SIG-M5 treated with dmso at 0.1 percent for 504 hours (cell line): Measurements from ENCODE around the gene CFAP57.

Source experiments
- DNase-seq: peaks from one replicate; lab custom pipeline; 2025; ENCODE audit not compliant: unreplicated experiment; lab: John Stamatoyannopoulos, UW

Gene CFAP57

GRCh38 chr1:43275826-43276620 lies 103.9 kb downstream of the CFAP57 start:
- no peak for DNase-seq

GRCh38 chr1:43276673-43277072 lies 104.5 kb downstream of the CFAP57 start:
- no peak for DNase-seq

- no peak for DNase-seq
Measured at GRCh38 chr1:43277116-43277876, 105.2 kb downstream of the CFAP57 start.

DNA sequence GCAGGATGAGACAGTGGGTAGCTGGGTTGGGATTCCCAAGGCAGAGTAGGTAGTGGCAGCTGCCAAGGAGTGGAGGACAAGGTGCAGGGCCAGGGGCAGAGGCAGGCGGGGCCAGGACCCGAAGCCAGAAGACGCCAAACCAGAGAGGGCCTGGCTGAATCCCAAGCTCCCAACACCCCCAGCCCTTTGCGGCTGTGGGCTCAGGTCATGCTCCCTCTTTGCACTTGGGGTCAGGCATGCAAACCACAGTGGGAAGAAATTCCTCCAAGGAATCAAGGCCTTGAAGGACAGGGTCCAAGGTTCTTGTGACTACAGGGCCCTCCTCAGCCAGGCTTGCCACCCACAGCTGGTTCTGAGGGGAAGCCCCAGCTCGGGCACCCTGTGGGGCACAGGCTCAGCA lies 107.0 kb downstream of the CFAP57 start:
- DNase-seq = no peak

- no peak for DNase-seq
Measured at GRCh38 chr1:43279666-43280065, 107.5 kb downstream of the CFAP57 start.

DNA sequence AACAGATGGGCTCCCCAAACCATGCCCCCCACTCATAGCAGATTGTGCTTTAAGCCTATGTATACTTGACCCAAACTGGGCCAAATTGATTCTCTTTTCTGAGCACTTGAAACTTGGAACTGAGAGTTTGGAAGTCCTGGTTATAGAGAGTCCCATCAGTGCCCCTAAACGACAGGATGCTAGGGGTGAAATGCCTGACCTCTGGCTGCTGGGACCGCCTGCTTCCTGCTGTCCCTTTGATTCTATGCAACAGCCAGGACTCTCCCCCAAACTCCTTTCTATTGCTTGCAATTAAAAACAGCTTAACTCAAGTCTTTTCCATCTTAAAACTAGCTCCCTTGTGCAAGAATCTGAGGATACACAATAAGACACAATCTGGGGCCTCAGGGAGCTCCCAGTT lies 108.6 kb downstream of the CFAP57 start:
- DNase-seq = no peak

GRCh38 chr1:43282220-43283195 lies 110.4 kb downstream of the CFAP57 start:
- no peak for DNase-seq

DNA sequence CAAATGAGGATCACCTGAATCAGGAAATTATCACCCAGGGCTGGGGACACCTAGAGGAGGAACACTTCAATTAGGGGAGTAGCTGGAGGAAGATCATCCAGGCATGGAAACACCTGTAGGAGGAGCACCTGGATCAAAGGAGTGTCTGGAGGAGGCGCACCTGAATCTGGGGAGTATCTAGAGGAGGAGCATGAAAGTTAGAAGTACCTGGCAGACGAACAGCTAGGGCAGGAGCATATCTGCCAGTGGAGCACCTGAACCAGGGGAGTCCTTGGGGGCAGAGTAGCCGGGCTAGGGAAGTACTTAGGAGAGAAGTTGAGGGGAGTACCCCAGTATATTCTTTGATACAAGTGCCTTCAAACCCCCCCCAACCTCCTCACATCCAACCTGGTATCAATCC lies 111.9 kb downstream of the CFAP57 start:
- DNase-seq = no peak

GRCh38 chr1:43284546-43285110 lies 112.5 kb downstream of the CFAP57 start:
- no peak for DNase-seq

DNA sequence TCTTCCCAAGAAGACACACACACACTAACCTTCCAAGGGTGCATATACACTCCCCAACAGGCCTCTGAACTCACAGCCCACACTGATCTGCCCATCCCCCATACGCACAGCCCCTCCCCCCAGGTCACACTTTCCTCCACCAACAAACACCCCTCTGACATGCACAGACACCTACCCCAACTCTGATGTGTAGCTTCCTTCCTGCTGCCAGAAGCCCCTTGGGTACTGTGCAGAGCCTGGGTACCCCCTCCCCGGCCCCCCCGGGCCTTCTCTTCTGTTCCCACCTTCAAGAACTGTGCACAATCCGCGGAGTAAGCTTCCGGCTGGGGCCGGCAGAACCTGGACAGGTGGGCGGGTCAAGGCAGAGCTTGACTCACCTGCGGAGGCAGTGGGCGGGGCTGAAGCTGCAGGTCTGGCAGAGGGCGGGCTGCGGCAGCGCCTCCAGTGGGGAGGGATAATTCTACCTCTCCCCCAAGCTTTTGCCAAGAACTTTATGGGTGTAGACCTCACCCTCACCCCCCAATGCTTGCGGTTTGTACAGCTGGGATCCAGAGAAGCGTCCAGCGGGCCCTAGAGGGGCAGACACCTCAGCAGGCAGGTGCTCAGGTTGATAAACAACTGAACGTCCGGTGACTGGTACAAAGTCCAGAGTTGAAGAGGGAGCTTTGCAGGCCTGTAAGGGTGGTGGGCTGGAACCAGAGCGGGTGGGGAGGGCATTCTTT lies 113.3 kb downstream of the CFAP57 start, which contains the start of gene C1orf210:
Gene C1orf210, minus strand, starts transcription at position 313 of the 722 bp plus-strand sequence. CDS start 2,311 bp downstream, outside the sequence.
- peak; percentile 14 for DNase-seq

DNA sequence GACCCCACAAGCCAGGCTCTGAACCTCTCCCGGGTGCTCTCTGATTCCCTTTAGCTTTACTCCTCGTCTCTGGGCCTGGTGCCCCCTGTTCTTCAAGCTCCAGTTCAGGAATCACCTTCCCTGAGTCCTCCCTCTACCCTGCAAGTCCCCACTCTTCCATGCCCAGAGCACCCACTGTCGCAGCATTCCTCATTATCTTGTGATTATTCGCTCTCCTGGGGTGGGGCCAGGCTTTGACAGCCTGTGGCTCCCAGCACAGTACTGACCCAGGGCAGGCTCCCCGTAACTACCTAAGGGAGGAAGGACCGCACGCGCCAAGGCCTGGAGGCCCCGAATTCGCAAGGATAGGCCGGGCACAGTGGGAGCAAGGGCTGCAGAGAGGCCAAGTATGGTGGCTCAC lies 114.0 kb downstream of the CFAP57 start:
- DNase-seq = no peak

DNA sequence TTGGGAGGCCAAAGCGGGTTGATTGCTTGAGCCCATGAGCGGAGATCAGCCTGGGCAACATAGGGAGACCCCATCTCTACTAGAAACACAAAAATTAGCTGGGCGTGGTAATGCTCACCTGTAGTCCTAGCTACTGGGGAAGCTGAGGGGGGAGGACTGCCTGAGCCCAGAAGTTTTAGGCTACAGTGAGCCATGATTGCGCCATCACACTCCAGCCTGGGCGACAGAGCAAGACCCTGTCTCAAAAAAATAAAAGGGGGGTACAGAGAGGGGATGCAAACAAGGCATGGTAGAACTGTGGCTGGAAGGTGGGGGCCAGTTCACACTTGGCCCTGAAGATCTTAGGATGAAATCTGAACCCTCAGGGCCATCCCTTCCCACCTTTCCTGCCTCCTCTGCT lies 114.4 kb downstream of the CFAP57 start:
- no peak for DNase-seq

- DNase-seq = no peak
Measured at GRCh38 chr1:43288058-43288784, 116.1 kb downstream of the CFAP57 start.

DNA sequence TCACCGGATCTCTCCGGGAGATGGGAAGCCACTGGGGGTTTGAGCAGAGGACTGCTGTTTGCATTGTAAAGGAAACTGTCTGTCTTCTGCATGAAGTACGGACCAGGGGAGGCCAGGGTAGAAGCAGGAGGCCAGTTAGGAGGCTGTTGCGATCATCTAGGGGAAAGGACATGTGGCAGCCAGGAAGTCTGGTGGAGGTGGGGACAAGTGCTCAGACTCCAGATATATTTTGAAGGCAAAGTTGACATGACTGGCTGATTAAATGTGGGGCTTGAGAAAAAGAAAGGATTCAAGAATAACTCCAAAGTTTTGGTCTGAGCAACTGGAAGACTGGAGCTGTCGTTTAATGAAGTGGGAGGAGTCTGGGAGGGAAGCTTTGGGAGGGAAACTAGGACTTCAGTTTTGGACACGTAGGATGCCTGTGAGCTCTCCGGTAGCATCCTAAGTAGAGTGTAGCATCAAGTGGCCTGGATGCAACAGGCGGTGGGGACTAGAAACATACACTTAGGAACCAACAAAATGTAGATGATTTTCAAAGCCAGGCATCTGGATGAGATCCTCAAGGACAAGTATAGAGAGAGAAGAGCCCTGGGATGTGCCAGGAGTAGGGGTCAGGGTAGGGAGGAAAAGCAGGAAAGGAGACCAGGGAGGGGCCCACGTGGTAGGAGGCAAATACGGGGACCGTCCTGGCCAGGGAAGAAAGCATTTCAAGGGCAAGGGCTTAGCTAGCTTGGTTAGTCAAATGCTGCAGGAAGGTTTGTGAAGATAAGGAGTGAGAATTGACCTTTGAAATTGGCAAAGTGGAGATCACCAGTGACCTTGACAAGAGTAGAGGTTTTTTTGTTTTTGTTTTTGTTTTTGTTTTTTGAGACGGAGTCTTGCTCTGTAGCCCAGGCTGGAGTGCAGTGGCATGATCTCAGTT lies 116.9 kb downstream of the CFAP57 start:
- no peak for DNase-seq

DNA sequence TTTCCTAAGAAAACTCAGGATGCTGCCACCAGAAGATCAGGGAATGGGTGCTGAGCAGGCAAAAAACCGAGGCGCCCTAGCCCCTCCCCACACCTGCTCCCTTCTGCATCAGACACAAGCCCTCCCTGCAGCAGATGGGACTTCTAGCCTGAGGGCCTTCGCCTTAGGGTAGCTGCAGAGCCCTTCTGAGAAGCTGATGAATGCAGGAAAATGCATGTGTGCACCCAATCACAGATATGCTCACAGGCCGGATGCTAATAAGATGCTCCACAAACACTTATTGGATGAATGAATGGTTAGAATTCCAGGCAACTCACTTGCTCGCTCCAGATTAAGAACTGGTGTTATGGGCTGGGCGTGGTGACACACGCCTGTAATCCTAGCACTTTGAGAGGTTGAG lies 120.1 kb downstream of the CFAP57 start:
- no peak for DNase-seq

GRCh38 chr1:43292679-43293078 lies 120.5 kb downstream of the CFAP57 start:
- DNase-seq = no peak

DNA sequence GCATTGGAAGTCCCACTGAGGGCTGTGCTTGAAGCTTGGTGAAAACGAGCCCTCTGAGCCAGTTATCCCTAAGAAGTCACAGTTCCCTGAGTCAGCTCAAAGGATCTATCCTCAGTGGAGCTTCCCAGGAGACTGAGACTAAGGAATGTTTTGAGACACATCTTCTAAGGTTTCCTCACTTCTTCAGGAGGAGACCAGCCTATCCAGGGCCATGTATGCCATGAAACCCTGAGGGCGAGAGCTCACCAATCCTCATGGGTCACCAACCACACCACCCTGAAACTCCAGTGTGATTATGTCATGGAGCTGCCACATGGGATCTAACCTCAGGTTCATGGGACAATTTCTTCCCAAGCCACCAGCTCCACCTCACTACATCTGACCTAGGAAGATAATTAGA lies 121.0 kb downstream of the CFAP57 start:
- DNase-seq = no peak
